Stomach (tissue), 4 donors: ENCODE results near the gene TRIM25.

Source experiments
- EP300 ChIP-seq: sonication (generic); formaldehyde crosslinking; IDR thresholded peaks from one replicate; pipeline ENCODE4 v1.6.1; 2017; ENCODE audit warnings: antibody characterized with exemption
- POLR2A ChIP-seq, 4 donors: fragments of 450-650 bp; IDR thresholded peaks; one replicate each; pipeline ENCODE4 v1.6.1; 2016; ENCODE audit warnings: antibody characterized with exemption in 4 of 4, control low read depth in 2 of 4, mild to moderate bottlenecking in 1 of 4, moderate library complexity in 1 of 4
- POLR2AphosphoS5 ChIP-seq, 3 donors: sonication (generic); formaldehyde crosslinking; IDR thresholded peaks; one replicate each; pipeline ENCODE4 v1.6.1; 2016; ENCODE audit warnings: antibody characterized with exemption in 3 of 3
- TF ChIP-seq, protein P1 (sequence below), 7 experiments: fragments of 450-650 bp in 4 of 7; fragments of 200-600 bp in 3 of 7; sonication (generic) in 3 of 7; IDR thresholded peaks; one replicate each; pipeline ENCODE4 v1.5.1; 2016 to 2019; ENCODE audit warnings: antibody characterized with exemption in 7 of 7, control low read depth in 2 of 7, mild to moderate bottlenecking in 1 of 7

- TF ChIP-seq, protein P1, sequence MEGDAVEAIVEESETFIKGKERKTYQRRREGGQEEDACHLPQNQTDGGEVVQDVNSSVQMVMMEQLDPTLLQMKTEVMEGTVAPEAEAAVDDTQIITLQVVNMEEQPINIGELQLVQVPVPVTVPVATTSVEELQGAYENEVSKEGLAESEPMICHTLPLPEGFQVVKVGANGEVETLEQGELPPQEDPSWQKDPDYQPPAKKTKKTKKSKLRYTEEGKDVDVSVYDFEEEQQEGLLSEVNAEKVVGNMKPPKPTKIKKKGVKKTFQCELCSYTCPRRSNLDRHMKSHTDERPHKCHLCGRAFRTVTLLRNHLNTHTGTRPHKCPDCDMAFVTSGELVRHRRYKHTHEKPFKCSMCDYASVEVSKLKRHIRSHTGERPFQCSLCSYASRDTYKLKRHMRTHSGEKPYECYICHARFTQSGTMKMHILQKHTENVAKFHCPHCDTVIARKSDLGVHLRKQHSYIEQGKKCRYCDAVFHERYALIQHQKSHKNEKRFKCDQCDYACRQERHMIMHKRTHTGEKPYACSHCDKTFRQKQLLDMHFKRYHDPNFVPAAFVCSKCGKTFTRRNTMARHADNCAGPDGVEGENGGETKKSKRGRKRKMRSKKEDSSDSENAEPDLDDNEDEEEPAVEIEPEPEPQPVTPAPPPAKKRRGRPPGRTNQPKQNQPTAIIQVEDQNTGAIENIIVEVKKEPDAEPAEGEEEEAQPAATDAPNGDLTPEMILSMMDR (IDR thresholded peaks at IDR 0.05) = no peak
- TF ChIP-seq POLR2A (IDR thresholded peaks at IDR 0.05) (no peak), EP300 (no peak), POLR2AphosphoS5 (IDR thresholded peaks at IDR 0.05) (no peak)
Observed at GRCh38 chr17:56917559-56918296, 3.9 kb upstream of the TRIM25 start.
